SK-N-SH (cell line): ENCODE data around the gene DROSHA. TPM values are rescaled to one million over a fixed set of nuclear protein-coding genes. Genes with fewer than 3 reads are reported as not detected.

Source experiments
- CTCF ChIA-PET: fragments of 300-600, 350-600 bp; formaldehyde crosslinking; extraction: SDS; loops from one replicate; lab custom pipeline; 2021; lab: Yijun Ruan, JAX
- POLR2A ChIA-PET: fragments of 350-600 bp; sonication (Branson Sonifier 250); formaldehyde crosslinking; extraction: SDS; loops from one replicate; lab custom pipeline; 2020; ENCODE audit warnings: antibody characterized with exemption, inconsistent platforms; lab: Yijun Ruan, JAX
- DNase-seq: peaks from one replicate; pipeline ENCODE4 v3.0.0; 2012
- H2AFZ ChIP-seq: fragments of 200-600 bp; sonication (generic); 2 replicates; pipeline ENCODE4 v1.8.1; 2016; ENCODE audit warnings: antibody characterized with exemption, mild to moderate bottlenecking, low read depth
- H3F3A ChIP-seq: fragments of 200-600 bp; sonication (generic); replicated peaks from 2 replicates; pipeline ENCODE3; 2016; ENCODE audit warnings: antibody characterized with exemption, mild to moderate bottlenecking; ENCODE audit not compliant: insufficient read depth
- H3K27ac ChIP-seq, 2 experiments: fragments of 200-500 bp in 1 of 2; fragments of 200-600 bp in 1 of 2; sonication (Bioruptor generic) in 1 of 2; sonication (generic), shearing (Covaris generic) in 1 of 2; 2 replicates each; pipeline versions ENCODE4 v1.5.1 to v1.6.1; 2014 to 2016; ENCODE audit warnings: low read depth in 2 of 2, inconsistent platforms in 1 of 2, low read length in 1 of 2, mild to moderate bottlenecking in 1 of 2, mixed read lengths in 1 of 2
- H3K27me3 ChIP-seq: fragments of 200-600 bp; sonication (generic), shearing (Covaris generic); 2 replicates; pipeline ENCODE4 v1.6.1; 2016; ENCODE audit warnings: mixed run types; ENCODE audit not compliant: insufficient read depth
- H3K36me3 ChIP-seq, 2 experiments: fragments of 200-500 bp in 1 of 2; fragments of 200-600 bp in 1 of 2; sonication (Bioruptor generic) in 1 of 2; sonication (generic) in 1 of 2; replicated peaks in 1 of 2; 2 replicates each; pipeline versions ENCODE3 to v1.5.1; 2014 to 2016; ENCODE audit warnings: low read length in 1 of 2, mild to moderate bottlenecking in 1 of 2; ENCODE audit not compliant: insufficient read depth in 2 of 2, control insufficient read depth in 1 of 2
- H3K4me1 ChIP-seq, 2 experiments: fragments of 200-500 bp in 1 of 2; fragments of 200-600 bp in 1 of 2; sonication (Bioruptor generic) in 1 of 2; sonication (generic), shearing (Covaris generic) in 1 of 2; 2 replicates each; pipeline versions ENCODE4 v1.5.1 to v1.6.1; 2014 to 2016; ENCODE audit warnings: low read depth in 1 of 2, low read length in 1 of 2, mixed run types in 1 of 2; ENCODE audit not compliant: insufficient read depth in 2 of 2, control insufficient read depth in 1 of 2
- H3K4me2 ChIP-seq: fragments of 200-600 bp; sonication (generic), shearing (Covaris generic); 2 replicates; pipeline ENCODE4 v1.6.1; 2017; ENCODE audit warnings: mixed run types
- H3K4me3 ChIP-seq, 2 experiments: fragments of 200-500 bp in 1 of 2; fragments of 200-600 bp in 1 of 2; sonication (Bioruptor generic) in 1 of 2; sonication (generic), shearing (Covaris generic) in 1 of 2; 2 replicates each; pipeline versions ENCODE4 v1.5.1 to v1.8.1; 2014 to 2016; ENCODE audit warnings: low read depth in 2 of 2, inconsistent platforms in 1 of 2, low read length in 1 of 2, mild to moderate bottlenecking in 1 of 2, mixed read lengths in 1 of 2, moderate library complexity in 1 of 2
- H3K79me2 ChIP-seq: fragments of 200-600 bp; sonication (generic); 2 replicates; pipeline ENCODE4 v1.8.1; 2017; ENCODE audit warnings: mild to moderate bottlenecking; ENCODE audit not compliant: insufficient read depth
- H3K9ac ChIP-seq: fragments of 200-600 bp; sonication (generic); 2 replicates; pipeline ENCODE4 v1.6.1; 2017; ENCODE audit warnings: mixed run types
- H3K9me2 ChIP-seq: fragments of 200-600 bp; sonication (generic); 2 replicates; pipeline ENCODE4 v1.6.1; 2017; ENCODE audit warnings: mixed run types
- H3K9me3 ChIP-seq: fragments of 200-600 bp; sonication (generic); 2 replicates; pipeline ENCODE4 v1.6.1; 2017; ENCODE audit warnings: mixed run types, mild to moderate bottlenecking, moderate library complexity
- H4K20me1 ChIP-seq: fragments of 200-600 bp; sonication (generic); 2 replicates; pipeline ENCODE4 v1.6.1; 2017; ENCODE audit warnings: mild to moderate bottlenecking, mixed run types; ENCODE audit not compliant: insufficient read depth
- ELF1 ChIP-seq: IDR thresholded peaks from 2 replicates; pipeline ENCODE4 v1.4.0; 2012
- EP300 ChIP-seq, 2 experiments: IDR thresholded peaks; 2 replicates each; pipeline versions ENCODE4 v1.4.0 to v1.6.1; 2012; ENCODE audit warnings: borderline replicate concordance in 1 of 2, low read depth in 1 of 2, low read length in 1 of 2
- EZH2phosphoT487 ChIP-seq: fragments of 200-600 bp; sonication (generic); IDR thresholded peaks from 2 replicates; pipeline ENCODE4 v1.6.1; 2017; ENCODE audit warnings: low read depth, mixed run types, mild to moderate bottlenecking, antibody characterized with exemption, moderate library complexity, borderline replicate concordance
- GABPA ChIP-seq: IDR thresholded peaks from 2 replicates; pipeline ENCODE4 v1.4.0; 2012; ENCODE audit warnings: low read depth, mild to moderate bottlenecking
- MEF2A ChIP-seq: IDR thresholded peaks from 2 replicates; pipeline ENCODE4 v1.4.0; 2012; ENCODE audit warnings: low read depth, borderline replicate concordance
- MXI1 ChIP-seq: IDR thresholded peaks from 2 replicates; pipeline ENCODE4 v1.6.1; 2012; ENCODE audit warnings: mild to moderate bottlenecking, low read depth, low read length, improper control_type of control experiment
- NFIC ChIP-seq: IDR thresholded peaks from 2 replicates; pipeline ENCODE4 v1.4.0; 2012; ENCODE audit warnings: borderline replicate concordance
- NRF1 ChIP-seq: IDR thresholded peaks from 2 replicates; pipeline ENCODE4 v1.6.1; 2012; ENCODE audit warnings: low read depth, mild to moderate bottlenecking, low read length
- RCOR1 ChIP-seq: fragments of 150-350 bp; IDR thresholded peaks from 2 replicates; pipeline ENCODE4 v1.6.1; 2017; ENCODE audit warnings: antibody characterized with exemption, low read length
- RFX5 ChIP-seq: IDR thresholded peaks from 2 replicates; pipeline ENCODE4 v1.6.1; 2012; ENCODE audit warnings: mild to moderate bottlenecking, improper control_type of control experiment, low read length
- RXRA ChIP-seq: IDR thresholded peaks from 2 replicates; pipeline ENCODE4 v1.4.0; 2012; ENCODE audit warnings: low read depth, mild to moderate bottlenecking, borderline replicate concordance
- SIN3A ChIP-seq: IDR thresholded peaks from 2 replicates; pipeline ENCODE4 v1.6.1; 2012; ENCODE audit warnings: low read depth, mild to moderate bottlenecking, low read length, moderate library complexity, borderline replicate concordance
- SMC3 ChIP-seq: IDR thresholded peaks from 2 replicates; pipeline ENCODE4 v1.6.1; 2012; ENCODE audit warnings: low read depth, low read length, improper control_type of control experiment
- TAF1 ChIP-seq: IDR thresholded peaks from 2 replicates; pipeline ENCODE4 v1.6.1; 2012; ENCODE audit warnings: low read depth, mild to moderate bottlenecking, low read length, moderate library complexity, borderline replicate concordance
- WGBS: methylation state at CpG from one replicate; pipeline ENCODE4 v1.1.6; 2017; ENCODE audit warnings: low lambda C conversion rate; 5-methylcytosine and 5-hydroxymethylcytosine counted together
- polyA plus RNA-seq, 3 experiments: library from polyadenylated mRNA; depleted of rRNA; stranded (reverse); fragments of >200 nt; gene quantifications; 2 replicates each; pipeline ENCODE4 v1.2.3, GENCODE V29; 2012
- TF ChIP-seq, protein P1 (sequence below): fragments of 150-350 bp; IDR thresholded peaks from 2 replicates; pipeline ENCODE4 v1.6.1; 2016; ENCODE audit warnings: mild to moderate bottlenecking, low read depth, low read length
- TF ChIP-seq, protein P2 (sequence below): IDR thresholded peaks from 2 replicates; pipeline ENCODE4 v1.4.0; 2012; ENCODE audit warnings: low read depth, borderline replicate concordance
- TF ChIP-seq, protein P3 (sequence below): IDR thresholded peaks from 2 replicates; pipeline ENCODE4; 2012

DROSHA gene
- polyA plus RNA-seq, 1 of the 3 experiments (the other 2 are of a cell fraction) = 49.3 TPM

DNA sequence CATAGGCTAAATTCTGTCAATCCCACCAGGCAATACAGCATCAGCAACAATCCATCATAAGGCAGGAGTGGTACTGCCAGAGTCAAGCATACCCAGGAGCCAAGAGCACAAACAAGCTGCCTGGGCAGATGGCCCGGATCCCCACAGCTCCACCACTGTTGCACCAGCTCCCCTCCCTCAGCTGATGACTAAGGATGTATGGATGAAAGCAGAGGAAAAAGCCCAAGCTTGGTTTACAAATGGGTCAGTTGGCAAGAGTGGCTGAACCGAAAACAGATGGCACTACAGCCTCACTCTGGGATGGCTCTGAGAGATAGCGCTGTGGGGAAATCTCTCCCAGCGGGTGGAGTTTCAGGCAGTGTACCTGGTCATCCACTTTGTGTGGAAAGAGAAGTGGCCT is 29.4 kb downstream of the DROSHA start:
- no peak overlapping the region for H3K9ac ChIP-seq
- POLR2A ChIA-PET = no interaction called here
- no peaks in the 10 kb centered on the region for H3K9me2 ChIP-seq
- no peaks in the 10 kb centered on the region for H4K20me1 ChIP-seq
- DNase-seq = no peak
- no peaks in the 10 kb centered on the region for H3K9me3 ChIP-seq
- WGBS = 92% methylated on average over 4 of the region's 4 CpGs
- H3K79me2 ChIP-seq = no peaks in the 10 kb centered on the region
- TF ChIP-seq, protein P1, sequence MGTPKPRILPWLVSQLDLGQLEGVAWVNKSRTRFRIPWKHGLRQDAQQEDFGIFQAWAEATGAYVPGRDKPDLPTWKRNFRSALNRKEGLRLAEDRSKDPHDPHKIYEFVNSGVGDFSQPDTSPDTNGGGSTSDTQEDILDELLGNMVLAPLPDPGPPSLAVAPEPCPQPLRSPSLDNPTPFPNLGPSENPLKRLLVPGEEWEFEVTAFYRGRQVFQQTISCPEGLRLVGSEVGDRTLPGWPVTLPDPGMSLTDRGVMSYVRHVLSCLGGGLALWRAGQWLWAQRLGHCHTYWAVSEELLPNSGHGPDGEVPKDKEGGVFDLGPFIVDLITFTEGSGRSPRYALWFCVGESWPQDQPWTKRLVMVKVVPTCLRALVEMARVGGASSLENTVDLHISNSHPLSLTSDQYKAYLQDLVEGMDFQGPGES = no peak
- TF ChIP-seq EZH2phosphoT487 = no peak
- TF ChIP-seq TAF1 = no peak
- no peak for TF ChIP-seq GABPA
- TF ChIP-seq, protein P2, sequence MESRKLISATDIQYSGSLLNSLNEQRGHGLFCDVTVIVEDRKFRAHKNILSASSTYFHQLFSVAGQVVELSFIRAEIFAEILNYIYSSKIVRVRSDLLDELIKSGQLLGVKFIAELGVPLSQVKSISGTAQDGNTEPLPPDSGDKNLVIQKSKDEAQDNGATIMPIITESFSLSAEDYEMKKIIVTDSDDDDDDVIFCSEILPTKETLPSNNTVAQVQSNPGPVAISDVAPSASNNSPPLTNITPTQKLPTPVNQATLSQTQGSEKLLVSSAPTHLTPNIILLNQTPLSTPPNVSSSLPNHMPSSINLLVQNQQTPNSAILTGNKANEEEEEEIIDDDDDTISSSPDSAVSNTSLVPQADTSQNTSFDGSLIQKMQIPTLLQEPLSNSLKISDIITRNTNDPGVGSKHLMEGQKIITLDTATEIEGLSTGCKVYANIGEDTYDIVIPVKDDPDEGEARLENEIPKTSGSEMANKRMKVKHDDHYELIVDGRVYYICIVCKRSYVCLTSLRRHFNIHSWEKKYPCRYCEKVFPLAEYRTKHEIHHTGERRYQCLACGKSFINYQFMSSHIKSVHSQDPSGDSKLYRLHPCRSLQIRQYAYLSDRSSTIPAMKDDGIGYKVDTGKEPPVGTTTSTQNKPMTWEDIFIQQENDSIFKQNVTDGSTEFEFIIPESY = no peak
- no peak for TF ChIP-seq MEF2A
- no peak for TF ChIP-seq RCOR1
- peaks cover 51 to 84% of the 10 kb centered on the region in 2 experiments for H3K36me3 ChIP-seq
- peaks cover 3% of the 10 kb centered on the region for H3F3A ChIP-seq
- no peaks in the 10 kb centered on the region; a peak in 1 of 4 replicates for H3K4me1 ChIP-seq
- H3K27me3 ChIP-seq = no peaks in the 10 kb centered on the region
- no peak overlapping the region for H3K4me3 ChIP-seq
- CTCF ChIA-PET = interaction anchor here (1.1 kb wide), 1 partner anchor 316 kb away, joined by 4 read pairs; no protein-coding TSS in a partner anchor
- H2AFZ ChIP-seq = no peak overlapping the region
- no peak overlapping the region for H3K27ac ChIP-seq
- H3K4me2 ChIP-seq = no peak overlapping the region

DNA sequence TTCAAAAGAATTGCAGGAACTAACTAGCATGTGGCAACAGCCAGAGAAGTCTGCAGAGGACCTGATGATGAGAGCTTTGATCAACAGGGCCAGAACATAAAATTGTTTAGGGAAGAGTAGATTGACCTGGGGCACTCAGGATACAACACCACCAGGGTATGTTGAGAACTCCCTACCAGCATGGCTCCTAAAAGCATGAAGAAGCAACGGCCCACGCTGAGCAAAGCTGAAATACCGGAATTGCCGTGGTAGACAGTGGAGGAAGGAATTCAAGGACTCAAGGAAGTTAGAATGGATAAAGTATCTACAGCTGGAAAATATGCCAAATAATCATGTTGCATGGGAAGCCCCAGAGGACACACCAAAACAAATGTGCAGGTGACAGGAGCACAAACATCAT is 31.6 kb downstream of the DROSHA start:
- peaks cover 66 to 91% of the 10 kb centered on the region in 2 experiments for H3K36me3 ChIP-seq
- TF ChIP-seq MXI1 = no peak
- TF ChIP-seq SIN3A = no peak
- TF ChIP-seq RFX5 = no peak
- no peak for TF ChIP-seq ELF1
- no peak for TF ChIP-seq SMC3
- TF ChIP-seq RXRA = no peak
- TF ChIP-seq, protein P3, sequence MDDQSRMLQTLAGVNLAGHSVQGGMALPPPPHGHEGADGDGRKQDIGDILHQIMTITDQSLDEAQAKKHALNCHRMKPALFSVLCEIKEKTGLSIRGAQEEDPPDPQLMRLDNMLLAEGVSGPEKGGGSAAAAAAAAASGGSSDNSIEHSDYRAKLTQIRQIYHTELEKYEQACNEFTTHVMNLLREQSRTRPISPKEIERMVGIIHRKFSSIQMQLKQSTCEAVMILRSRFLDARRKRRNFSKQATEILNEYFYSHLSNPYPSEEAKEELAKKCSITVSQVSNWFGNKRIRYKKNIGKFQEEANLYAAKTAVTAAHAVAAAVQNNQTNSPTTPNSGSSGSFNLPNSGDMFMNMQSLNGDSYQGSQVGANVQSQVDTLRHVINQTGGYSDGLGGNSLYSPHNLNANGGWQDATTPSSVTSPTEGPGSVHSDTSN = no peak
- TF ChIP-seq NRF1 = no peak
- TF ChIP-seq NFIC = no peak
- TF ChIP-seq EP300 (IDR thresholded peaks at IDR 0.05; ENCODE audit: borderline replicate concordance in 1 of 2, low read depth in 1 of 2, low read length in 1 of 2) = no peak
- TF ChIP-seq, all 33 proteins: peak for 0

More for the DNA sequence above, 31.6 kb downstream of the DROSHA start:
- POLR2A ChIA-PET = no interaction called here
- H3K27ac ChIP-seq = no peak overlapping the region
- H3K9me3 ChIP-seq = no peaks in the 10 kb centered on the region
- CTCF ChIA-PET = no interaction called here
- no peak overlapping the region for H3K4me3 ChIP-seq
- WGBS = 100% methylated on average over 4 of the region's 4 CpGs
- H3K79me2 ChIP-seq = no peaks in the 10 kb centered on the region
- no peaks in the 10 kb centered on the region for H3F3A ChIP-seq
- H4K20me1 ChIP-seq = no peaks in the 10 kb centered on the region
- H3K9ac ChIP-seq = no peak overlapping the region
- no peaks in the 10 kb centered on the region for H3K9me2 ChIP-seq
- no peak overlapping the region for H2AFZ ChIP-seq
- H3K4me2 ChIP-seq = no peak overlapping the region
- H3K27me3 ChIP-seq = no peaks in the 10 kb centered on the region
- no peak for DNase-seq
- no peaks in the 10 kb centered on the region; a peak in 1 of 4 replicates for H3K4me1 ChIP-seq
